ENCODE data around the gene ZMYND8.

DNA sequence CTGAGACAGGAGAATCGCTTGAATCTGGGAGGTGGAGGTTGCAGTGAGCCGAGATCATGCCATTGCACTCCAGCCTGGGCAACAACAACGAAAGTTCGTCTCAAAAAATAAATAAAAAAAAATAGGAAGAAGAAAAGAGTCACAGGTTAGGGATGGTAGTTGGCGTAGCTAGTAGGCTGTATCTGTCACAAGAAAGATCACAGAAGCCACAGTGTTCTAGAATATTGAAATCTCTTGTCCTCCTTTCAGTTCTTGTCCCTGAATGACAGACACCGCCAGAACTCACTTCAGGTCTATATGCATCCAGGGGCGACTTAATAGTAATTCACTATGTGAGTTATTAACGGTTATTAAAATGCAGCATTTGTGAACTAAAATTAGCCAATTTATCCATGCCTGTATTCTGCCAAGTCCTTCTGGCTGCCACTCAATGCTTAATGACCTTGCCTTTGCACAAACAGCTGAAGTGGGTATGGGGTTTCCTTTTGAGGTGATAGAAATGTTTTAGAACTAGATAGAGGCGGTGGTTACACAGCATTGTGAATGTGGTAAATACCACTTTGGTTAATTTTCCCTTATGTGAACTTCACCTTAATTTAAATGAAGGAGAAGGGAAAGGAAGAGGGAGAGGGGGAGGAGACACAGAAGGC is 41.3 kb upstream of the ZMYND8 start:
- TF ChIP-seq, protein P1, sequence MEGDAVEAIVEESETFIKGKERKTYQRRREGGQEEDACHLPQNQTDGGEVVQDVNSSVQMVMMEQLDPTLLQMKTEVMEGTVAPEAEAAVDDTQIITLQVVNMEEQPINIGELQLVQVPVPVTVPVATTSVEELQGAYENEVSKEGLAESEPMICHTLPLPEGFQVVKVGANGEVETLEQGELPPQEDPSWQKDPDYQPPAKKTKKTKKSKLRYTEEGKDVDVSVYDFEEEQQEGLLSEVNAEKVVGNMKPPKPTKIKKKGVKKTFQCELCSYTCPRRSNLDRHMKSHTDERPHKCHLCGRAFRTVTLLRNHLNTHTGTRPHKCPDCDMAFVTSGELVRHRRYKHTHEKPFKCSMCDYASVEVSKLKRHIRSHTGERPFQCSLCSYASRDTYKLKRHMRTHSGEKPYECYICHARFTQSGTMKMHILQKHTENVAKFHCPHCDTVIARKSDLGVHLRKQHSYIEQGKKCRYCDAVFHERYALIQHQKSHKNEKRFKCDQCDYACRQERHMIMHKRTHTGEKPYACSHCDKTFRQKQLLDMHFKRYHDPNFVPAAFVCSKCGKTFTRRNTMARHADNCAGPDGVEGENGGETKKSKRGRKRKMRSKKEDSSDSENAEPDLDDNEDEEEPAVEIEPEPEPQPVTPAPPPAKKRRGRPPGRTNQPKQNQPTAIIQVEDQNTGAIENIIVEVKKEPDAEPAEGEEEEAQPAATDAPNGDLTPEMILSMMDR (conservative IDR thresholded peaks at IDR 0.05): no peak
- TF ChIP-seq EZH2 (IDR thresholded peaks at IDR 0.05; ENCODE audit: low read depth): no peak
